Stimulated activated CD8-positive, alpha-beta memory T cell treated with anti-CD3 and anti-CD28 coated beads, Interleukin-12 subunit alpha, Interleukin-12 subunit beta, amount 100 ng/mL, for 24 hours (primary cell): Measurements from ENCODE around the gene RB1.

Experiments used
- DNase-seq: peaks from one replicate; pipeline ENCODE4 v3.0.0-alpha.2; 2020; ENCODE audit errors: extremely low read depth

RB1 gene

DNA sequence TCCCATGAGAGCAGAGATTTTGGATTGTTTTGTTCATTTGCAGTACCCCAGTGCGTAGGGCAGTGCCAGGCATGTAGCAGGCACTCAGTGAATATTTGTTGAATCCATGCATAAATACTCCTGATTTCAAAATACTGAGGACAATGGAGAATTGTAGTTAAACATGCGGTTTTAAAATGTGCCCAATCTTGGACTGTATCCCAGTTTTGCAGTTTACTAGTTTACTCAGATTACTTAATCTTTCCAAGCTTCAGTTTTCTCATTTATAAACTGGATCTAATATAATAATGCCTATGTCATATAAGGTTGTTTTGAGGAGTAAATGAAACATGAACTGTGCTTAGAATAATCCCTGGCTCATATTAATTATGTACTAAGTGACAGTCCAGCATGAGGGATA is 190.3 kb downstream of the RB1 start:
- DNase-seq = no peak

DNA sequence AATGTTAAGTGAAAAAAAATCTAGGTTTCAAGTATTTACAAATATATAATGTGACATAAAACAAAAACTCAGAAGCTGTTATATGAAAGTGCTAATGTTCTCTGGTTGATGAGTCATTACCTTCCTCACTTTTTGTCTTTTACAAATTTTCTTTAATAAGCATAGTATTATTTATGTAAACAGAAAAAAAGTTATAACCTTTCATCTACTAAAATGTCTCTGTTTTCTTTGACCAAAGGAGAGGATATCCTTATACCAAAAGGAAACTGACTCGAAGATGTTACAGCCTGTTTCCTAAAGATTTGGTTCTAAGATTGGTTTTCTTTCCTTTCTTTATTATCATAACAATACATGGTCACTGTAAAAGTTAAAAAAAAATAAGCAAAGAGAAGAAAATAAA is 191.3 kb downstream of the RB1 start:
- no peak for DNase-seq

DNA sequence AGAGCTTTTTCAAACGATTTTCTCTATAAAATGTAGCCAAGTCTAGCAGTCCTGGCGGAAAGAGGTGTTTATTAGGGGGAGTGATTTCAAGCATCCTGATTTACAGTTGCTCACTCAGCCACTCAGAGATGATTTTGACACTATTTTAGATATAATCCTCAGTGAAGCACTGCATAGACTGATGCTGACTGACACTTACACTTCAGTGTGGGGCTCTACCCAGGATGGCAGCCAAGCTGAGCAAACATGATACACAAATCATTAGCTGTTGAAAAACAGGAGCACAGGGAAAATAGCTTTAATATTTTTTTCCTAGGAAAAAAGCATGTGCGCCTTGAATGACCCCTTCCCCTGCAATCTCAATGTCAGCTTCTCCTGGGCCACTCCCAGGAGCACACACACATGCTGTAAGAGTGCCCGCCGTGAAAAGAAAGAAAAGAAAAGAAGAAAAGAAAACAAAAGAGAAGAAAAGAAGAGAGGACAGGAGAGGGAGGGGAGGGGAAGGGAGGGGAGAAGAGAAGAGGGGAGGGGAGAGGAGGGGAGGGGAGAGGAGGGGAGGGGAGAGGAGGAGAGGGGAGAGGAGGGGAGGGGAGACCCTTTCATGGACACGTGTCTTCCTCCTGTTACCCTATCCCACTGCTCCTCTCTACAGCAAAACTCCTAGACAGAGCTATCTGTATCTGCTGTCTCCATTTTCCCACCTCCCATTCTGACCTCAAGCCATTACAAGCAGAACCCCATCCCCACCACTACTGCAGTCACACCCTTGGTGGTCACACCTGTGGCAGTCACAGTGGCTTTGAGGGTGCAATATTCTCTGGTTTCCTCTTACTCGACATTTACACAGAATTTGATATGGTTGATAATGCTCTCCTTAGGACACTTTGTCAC is 193.0 kb downstream of the RB1 start:
- DNase-seq = no peak

DNA sequence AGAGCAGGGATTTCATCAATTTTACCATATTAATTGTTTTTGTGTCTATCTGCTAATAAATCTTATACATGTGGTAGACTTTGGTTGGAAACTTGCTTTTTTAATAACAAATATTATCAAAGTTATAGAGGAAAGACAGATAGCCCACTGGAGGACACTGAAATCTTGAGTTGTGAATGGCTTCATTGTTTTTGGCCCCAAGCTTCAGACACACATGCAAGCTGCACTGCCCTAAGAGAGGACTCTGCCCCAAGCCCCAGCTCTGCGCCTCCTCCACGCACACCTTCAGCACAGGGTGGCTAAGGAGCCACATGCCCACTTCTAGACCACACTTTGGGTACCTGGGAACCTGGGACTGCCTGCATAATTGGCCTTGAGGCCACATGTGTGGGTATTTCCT is 194.1 kb downstream of the RB1 start:
- DNase-seq = no peak

DNA sequence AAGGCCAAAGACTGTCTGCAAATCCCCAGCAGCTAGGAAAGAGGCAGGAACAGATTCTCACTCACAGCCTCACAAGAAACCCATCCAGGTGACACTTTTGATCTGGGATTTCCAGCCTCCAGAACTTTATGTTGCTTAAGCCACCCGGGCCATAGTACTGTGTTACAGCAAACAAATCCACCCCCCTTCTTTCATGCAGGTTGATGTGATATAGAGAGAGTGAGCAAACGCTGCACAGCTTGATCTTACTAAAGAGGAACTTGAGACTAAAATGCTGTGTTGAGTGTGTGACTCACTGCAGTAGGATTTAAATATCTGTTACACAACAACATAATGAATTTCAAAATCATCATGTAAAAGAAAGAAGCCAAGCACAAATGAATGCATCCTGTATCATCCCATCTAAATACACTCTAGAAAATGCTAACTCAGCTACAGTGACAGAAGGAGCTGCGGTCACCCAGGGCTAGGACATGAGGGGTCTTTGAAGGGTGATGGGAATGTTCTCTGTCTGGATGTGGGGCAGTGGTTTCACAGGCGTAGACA is 197.2 kb downstream of the RB1 start:
- DNase-seq = no peak

DNA sequence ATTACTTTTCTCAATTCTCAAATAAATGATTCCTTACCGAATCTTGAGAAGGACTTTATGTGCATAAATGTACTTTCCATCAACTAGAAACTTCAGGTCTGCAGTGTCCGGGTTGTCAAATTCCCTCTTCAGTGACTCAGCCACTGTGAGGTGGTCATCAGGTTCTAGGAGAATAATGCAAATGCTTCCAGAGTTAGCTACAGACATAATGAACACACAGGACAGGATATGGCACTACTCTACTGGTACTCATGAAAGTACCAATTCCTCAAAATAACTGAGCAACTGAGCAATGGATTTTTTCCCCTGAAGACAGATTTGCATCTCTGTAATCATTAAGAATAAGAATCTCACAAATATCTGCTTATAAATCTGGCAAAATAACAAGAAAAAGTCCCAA is 198.2 kb downstream of the RB1 start:
- no peak for DNase-seq

DNA sequence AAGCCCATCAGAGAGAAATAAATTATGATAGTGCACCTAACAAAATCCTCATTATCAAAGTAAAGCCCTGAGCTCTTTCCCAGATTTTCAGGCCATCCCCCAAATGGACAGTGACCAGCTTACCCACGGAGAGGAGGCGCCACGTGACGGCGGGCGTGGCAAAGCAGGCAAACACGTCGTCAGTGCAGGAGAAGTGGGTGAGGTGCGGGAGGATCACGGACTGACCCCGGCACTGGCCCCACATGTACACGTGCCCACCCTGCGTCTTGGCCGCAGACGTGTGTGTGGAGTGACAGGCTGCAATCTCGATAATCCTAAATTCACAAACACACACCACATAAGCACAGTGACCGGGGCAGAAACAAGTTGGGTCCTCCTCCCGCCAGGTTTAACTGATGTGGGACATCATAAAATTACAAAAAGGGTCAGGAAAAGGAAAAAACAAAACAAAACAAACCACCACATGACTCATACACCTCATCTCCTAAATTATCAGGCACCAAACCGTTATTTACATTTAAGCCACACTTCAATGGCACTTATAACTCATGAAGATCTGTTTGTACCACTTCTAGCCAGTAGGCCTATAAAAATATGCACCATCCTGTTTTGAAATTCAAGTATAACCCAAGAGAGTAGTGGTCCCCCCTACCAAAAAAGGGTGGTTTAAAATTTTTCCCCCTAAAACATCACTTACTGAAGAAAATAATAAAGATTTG is 199.2 kb downstream of the RB1 start:
- no peak for DNase-seq

DNA sequence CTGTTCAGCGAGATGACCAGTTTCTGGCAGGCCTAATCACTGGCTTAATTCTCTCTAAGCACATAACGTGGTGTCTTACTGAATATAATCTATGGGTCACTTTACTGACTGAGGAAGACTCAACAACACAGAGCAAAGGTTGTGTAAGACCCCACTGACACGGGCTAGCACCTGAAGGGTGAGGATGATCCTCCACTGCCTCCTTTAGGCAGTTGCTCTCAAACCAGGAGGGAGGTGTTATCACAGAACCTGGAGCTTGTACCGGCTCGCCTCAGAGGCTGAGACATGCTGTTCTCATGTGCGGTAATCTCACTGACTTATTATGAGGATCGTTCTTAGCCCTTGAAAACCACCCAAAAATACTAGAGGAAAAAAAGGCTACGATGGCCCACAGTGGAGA is 201.1 kb downstream of the RB1 start:
- no peak for DNase-seq

DNA sequence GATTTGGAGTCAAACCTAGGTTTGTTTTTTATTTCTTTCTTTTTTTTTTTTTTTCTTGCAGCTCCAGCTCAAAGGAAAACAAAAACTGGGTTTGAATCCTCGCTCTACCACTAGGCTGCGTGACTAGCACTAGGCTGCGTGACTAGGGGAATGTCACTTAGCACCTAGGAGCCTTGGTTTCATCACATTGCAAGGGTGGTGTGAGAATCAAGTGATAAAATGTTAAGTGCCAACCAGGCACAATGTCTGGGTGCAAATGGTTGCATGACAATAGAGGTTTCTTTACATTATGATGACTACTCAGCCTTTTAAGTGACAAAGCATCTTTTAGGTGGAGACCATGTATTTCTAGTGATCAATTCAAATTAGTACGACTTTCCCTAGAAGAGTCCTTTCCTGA is 201.5 kb downstream of the RB1 start:
- DNase-seq = no peak

DNA sequence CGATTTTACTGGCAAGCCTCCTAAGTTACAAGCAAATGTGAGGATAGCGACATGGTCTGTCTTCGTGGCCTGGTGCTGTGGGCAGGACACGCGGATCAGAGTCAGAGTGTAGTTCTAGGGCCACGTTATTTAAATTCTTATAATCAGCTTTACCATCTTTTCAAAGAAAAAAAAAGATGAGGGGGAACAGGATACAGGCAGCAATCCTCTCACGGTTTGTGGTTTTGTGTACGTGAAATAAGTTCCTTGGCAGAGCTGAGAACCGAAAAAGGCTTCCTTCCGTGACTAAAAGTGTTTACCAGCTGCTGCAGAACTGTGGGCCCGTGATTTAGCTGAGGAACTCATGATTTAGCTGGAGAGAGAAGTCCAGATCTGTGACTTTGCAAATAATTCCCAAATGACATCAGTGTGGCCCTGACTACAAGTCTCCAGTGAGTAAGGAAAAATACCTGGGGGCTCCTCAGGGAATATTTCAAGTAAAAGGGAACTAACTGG is 202.1 kb downstream of the RB1 start:
- DNase-seq = no peak

DNA sequence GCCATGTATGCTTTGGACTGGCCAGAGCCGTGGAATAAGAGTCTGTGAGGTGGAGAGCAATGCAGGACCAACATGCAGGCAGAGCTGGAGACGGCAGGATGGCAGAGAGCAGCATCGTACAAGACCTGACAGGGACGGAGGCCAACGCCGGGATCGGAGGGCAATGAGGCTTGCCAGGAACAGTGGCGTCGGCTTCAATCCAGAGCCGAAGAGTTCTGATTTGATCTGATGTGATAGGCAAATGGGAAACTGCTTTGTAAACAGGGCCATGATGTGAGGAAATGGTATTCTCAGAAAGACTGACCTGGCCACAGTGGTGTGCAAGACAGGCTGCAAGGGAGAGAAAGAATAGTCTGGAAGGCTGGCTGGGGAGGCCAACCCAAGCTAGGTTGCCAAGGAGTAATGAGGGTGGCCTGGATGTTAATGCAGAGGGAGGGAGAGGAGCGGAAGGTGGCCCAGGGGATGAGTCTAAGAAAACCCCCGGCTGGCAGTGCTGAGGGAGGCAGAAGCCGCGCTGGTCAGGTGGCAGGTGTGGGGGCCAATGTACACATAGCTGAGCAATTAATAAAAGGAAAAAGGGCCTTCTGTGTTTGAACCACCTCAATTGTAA is 202.6 kb downstream of the RB1 start:
- DNase-seq = no peak

DNA sequence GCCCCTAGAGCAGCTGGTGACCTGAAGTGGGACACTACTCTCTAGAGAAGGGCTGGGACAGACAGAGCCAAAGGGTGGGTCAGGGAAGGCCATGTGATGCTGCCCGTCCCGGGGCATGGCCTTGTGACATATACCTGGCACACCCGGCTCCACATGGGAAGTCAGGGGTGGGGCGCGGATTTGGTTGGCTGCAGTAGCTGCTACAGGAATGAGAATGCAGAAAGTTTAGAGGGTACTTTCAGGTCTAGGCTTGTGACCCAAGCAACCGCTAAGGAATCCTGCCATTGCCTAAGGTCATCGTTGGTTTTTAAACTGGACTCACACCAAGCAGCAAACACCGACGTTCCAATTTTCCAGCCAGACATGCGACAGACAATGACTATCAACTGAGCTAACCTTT is 203.5 kb downstream of the RB1 start:
- no peak for DNase-seq

DNA sequence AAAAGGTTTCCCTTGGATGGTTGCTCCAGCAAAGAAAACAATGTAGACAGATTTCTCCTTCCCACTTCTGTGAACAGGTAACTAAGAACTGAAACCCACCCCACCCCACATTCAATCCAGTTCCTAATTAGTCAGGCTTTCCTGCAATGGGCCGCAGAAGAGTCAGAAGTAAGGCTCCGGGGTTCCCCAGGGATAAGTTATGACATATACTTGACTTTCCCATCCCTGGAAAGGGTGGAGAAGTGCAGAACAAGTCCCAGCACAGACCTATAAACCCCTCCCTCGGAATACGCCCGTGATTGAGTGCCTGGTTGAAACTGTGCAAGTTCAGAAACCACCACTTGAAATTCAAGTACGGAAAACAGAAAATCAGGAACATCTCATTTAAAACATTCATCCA is 204.5 kb downstream of the RB1 start:
- DNase-seq = no peak

DNA sequence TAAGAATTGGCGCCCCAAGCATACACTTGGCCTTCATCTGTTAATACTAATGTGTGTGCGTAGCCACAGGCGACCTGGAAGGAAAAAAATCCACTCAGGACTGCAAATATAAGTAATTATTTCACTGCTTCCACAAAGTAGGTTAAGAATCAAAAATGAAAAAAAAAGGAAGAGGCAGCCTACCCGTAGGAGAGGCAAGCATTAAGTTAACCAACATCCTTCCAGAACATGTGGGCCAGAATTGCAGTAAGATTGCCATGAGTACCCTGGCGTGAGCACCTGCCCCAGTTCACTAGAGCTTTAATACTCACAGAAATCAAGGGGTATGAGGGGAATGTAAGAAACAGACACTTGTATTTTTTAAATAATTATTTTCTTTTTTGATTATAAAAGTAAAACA is 207.1 kb downstream of the RB1 start:
- no peak for DNase-seq

DNA sequence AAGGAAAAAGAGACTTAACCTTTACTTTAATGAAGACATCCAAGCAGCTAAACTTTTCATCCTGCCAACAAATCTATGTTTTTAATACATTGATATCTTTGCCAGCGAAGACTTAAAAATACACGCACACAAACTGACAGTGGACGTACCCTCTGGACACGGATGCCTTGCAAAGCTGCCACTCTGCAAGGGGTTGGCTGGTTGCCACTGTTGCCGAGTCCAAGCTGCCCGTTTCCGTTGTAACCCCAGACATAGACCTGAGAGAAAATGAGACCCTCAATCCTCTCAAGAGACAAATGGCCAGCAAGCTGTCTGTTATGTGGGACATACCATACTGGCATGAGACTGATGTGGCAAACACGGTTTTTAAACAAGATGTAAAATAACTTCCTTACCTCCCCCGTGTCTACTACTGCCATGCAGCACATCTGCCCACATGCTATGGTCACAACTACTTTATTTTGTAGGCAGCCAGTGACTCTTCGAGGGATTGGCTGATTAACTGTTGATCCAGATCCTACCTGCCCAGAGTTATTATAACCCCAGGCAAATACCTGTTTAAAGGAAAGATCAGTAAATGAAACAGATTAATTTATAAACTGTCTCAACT is 208.2 kb downstream of the RB1 start:
- no peak for DNase-seq

DNA sequence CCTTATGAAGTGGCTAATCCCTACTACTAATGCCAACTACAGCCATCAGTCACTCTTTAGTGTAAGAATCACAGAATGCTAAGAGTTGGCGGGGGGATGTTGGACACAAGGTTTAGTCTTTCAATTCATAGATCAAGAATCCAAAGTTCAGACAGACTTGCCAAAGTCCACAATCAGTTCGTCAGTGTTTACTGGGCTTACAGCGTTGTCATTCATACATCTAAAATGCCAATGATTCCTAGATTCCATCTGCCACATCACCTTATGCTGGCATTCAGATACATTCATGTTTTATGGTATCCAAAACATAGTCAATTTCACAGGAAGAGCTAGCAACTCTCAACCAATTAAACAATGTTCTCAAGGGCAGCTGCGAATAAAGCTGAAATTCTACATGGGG is 211.2 kb downstream of the RB1 start:
- no peak for DNase-seq

DNA sequence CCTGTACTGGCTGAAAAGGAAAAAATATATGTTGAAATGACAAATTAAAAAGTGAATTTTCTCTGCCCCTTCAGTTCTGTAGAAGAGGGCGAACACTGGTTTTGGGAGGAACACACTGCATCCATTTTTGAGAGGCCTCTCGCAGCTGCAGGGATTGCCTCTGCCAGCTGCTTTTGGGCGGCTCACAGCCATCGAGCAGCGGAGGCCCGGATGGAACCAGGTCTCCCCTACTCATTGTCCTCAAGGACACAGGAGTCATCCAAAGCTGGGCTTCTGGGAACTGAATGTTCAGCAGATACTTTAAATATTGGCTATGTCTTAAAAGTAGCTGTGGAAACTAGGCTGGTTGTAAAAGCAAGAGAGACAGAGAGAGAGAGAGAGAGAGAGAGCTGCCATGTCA is 212.2 kb downstream of the RB1 start:
- DNase-seq = no peak

DNA sequence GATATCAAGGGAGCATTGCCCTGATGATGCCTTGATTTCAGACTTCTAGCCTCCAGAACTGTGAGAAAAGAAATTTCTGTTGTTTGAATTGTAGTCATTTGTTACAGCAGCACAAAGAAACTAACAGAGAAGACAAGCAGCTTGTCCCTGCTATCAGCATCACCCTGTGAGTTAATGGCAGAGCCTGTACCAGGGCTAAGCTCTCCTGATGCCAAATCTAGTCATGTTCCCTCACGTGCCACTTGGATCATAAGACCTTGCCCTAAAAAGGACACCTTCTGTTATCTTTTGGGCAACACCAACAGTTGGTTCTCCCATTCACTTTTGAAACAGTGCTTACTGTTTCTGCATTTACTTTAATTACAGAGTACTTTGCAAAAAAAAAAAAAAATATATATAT is 214.5 kb downstream of the RB1 start:
- no peak for DNase-seq

DNA sequence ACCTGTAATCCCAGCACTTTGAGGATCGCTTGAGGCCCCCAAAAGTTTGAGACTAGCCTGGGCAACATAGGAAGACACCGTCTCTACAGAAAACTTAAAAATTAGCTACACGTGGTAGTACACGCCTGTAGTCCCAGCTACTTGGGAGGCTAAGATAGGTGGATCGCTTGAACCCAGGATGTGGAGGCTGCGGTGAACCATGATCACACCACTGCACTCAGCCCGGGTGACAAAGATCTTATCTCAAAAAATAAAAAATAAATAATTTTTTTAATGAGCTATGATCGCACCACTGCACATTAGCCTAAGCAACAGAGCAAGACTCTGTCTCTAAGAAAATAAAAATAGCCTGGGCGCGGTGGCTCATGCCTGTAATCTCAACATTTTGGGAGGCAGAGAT is 222.7 kb downstream of the RB1 start:
- DNase-seq = no peak

DNA sequence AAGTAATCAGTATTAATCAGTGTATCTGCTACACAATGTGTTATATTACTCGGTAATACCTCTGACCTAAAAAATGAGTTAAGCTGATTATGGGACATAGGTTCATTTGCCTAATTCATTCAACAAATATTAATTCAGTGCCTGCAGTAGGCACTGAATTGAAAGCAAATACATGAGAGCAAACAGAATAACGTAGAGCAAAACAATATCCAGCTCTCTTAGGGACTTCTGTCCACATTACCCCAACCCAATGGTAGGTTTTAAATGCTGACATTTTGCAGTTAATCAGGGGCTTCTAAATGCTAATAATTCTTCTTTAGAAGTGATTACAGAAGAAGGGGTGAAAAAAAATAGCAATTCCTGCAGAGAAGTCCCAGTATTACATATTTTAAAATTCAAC is 224.4 kb downstream of the RB1 start:
- no peak for DNase-seq

DNA sequence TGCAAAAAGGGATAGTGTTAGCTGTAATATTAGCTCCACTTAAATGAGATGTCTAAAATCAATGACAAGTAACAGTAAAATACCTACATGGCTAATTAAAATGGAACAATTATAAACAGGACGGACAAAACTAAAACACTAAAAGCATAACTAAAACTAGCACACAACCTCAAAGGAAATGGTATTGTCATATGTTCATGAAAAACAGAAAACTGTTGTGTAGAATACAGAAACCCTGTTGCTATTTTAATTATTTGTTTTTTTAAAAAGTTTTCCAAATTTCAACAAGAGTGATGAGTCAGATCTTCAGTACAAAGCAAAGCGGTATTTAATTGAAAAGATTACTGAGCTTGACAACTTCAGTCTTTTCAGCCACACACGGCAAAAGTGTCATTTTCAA is 225.2 kb downstream of the RB1 start:
- no peak for DNase-seq

DNA sequence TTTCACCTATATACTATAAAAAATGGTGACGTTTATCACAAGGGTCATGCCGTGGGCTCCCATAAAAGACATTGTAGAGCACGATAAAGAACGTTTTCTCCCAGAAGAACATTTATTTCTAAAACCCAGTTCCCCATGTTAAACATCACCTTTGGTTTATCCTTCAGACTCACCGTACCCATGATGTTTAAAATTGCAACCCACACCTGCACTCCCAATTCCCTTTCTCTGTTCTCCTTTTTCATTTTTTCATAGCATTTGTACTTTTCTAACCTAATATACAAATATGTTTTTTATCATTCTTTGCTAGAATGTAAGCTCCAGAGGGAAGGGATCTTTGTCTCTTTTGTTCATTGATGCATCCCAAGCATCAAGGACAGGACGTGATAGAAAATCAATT is 227.3 kb downstream of the RB1 start:
- no peak for DNase-seq
